HG02588 (cell line): ENCODE data around the gene GP1BB.

Experiments used
- ATAC-seq: cut with Tn5 transposase; IDR thresholded peaks from one replicate; pipeline ENCODE4 v1.9.1; 2021; ENCODE audit warnings: mild to moderate bottlenecking, moderate library complexity; ENCODE audit not compliant: unreplicated experiment

Gene GP1BB

DNA sequence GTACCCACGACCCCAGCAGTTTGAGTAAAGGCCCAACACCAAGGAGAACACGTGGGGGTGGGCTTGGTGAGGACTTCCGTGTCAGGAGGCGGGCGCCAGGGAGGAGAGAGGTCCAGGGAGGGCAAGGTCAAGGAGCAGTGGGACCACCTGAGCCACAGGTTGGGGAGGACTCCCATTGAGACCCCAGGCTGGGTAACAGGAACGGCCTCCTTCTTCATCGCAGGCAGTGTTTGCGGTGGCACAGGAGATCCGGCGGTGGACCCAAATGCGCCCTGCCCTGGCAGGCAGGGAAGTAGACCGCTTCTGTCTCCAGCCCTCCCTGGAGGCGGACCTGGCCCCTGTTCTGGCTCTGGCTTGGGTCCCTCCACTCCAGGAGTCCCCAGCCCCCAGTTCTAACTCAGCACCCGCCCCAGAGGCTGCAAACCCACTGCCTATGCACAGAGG lies 31.4 kb downstream of the GP1BB start:
- no peak for ATAC-seq

GRCh38 chr22:19755145-19755710 lies 31.9 kb downstream of the GP1BB start:
- ATAC-seq = no peak

- no peak for ATAC-seq
These were observed 32.5 kb downstream of the GP1BB start for GRCh38 chr22:19755722-19756287.

DNA sequence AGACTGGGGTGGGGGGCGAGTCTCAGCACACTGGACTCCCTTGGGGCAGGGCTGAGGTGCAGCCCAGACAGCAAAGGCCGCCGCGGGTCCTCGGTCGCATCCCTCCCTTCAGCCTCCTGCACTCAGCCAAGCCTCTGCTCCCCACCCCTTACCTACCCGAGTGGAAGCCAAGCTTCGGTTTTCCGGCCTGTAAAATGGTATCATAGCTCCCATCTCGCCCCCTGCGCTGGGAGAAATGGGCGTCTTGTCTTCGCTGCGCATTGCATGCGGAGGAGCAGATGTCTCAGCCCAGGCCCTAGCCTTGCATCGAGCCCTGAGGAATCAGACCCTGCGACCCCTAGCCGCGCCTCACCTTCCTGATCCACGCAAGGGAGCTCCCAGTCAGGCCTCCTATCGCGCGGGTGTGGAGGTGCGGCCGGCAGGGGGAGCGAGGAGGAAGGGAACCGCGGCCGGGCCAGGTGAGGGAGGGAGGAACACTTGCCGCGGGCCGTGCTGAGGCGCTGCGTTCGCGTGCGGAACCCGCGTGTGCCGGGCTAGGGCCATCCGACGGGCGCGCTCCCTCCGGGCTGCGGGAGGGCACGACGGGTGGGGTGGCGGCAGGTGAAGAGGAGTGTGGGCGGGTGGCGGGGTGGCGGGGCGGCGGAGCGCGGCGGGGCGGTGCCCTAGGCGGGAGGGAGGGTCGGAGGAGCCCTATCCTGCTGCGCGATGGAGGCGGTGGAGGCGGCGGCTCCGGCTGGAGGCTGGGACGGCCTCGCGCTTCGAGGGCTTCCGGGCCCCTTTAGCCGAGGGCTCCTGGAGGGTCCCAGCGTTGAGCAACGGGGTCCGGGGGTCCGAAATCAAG lies 33.2 kb downstream of the GP1BB start:
- no peak for ATAC-seq

- ATAC-seq = no peak
These were observed 34.0 kb downstream of the GP1BB start for GRCh38 chr22:19757140-19757984.

DNA sequence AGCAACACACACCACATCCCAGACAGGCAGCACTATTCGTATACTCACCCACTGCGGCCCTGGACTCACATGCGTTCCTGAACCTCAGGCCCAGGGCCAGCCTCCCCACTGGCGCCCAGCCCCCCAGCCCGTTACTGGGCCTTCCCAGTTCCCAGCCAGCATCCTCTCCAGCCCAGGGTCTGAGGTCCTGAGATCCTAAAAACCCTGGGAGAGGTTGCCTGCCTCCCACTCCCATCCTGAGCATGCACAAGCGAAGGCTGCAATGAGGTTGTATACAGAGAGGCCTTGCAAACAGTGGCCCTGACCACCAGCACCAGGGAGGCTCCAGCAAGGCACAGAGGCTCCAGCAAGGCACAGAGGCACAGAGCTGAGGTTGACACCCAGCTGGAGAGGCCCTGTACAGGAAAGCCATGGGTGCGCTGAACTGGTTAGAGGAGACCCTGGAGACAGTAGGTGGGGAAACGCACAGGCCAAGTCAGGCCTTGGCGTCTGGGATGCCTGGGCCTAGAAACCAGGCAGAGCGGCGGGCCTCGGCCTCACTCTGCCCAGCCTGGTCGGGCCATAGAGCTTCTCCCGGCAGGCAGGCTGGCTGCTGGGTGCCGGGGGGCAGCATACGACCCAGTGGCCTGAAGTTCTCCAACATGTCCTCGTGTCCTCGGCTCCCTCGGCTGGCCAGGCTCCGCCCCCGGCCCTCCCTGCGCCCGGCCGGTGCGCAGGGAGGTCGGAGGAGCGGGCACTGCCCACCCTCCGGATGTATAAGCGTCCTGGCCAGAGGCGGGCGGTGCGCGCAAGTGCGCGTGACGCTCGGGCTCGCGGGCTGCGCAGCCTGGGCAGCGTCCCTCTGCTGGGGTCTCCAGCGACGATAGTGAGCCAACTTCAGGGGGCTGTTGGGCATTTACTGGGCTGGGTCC lies 34.9 kb downstream of the GP1BB start:
- no peak for ATAC-seq

- ATAC-seq = no peak
These were observed 35.6 kb downstream of the GP1BB start for GRCh38 chr22:19758896-19759426.

GRCh38 chr22:19759427-19760057 lies 36.2 kb downstream of the GP1BB start:
- ATAC-seq = no peak

DNA sequence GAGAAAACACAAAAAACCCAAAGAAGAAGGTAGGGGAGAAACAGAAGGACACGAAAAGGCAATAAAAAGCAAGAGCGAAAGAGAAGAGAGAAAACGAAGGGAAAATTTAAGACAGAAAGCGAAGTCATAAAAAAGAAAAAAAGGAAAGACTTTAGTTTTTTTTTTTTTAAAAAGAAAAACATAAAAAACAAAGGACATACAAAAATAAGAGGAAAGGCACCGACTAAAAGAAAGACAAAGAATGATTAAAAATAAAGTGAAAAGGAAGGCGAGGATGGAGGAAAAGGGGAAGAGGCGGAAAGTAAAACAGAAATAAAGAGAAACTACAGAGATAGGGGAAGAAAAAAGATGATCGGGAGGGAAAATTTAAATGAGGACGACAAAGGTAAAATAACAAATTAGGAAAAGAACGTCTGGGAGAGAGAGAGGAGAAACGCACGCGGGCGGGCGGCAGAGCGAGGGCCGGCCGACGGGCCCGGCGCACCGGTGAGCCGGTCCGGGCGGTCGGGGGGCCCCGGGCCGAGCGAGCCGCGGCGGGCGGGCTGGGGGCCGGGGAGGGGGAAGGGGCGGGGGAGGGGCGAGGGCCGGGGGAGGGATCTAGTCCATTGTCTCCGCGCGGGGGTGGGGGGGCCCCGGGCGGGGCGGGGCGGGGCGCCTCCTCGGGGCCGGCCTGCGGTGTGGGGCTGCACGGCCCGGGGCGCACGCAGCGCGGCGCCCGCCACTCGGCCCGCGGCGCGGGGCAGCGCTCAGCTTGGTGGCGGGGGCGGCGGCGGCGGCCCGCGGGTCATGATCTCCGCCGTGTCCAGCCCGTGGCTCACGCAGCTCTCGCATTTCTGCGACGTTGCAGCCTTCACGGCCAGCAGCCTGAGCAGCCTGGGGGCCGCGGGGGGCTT lies 37.0 kb downstream of the GP1BB start, which contains the start of gene TBX1:
Gene TBX1, plus strand, starts transcription at position 721 of the 893 bp plus-strand sequence. Its CDS starts 66 bp downstream, at position 787.
- ATAC-seq = no peak

DNA sequence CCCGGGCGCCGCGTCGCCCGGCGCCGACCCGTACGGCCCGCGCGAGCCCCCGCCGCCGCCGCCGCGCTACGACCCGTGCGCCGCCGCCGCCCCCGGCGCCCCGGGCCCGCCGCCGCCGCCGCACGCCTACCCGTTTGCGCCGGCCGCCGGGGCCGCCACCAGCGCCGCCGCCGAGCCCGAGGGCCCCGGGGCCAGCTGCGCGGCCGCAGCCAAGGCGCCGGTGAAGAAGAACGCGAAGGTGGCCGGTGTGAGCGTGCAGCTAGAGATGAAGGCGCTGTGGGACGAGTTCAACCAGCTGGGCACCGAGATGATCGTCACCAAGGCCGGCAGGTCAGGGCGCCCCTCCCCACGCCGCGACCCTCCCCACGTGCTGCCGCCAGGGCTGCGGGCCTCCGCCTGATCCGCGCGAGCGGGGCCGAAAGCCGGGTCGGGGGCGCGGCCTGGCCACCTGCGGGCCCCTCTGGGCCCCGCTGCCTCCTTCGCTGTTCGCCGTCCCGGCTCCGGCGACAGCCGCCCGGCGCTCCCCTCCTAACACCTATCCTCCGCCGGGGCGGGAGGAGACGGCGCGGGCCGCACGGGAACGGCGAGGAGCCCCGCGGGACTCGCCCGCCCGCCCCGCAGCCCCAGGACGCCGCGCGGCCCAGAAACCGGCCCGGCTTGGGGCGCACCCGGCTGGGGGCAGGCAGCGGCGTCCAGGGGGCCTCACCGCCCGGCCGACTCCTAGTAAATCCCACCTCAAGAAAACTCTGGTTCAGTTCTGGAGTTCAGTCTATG lies 37.8 kb downstream of the GP1BB start:
- ATAC-seq = no peak

- ATAC-seq = no peak
These were observed 38.6 kb downstream of the GP1BB start for GRCh38 chr22:19761725-19762567.

DNA sequence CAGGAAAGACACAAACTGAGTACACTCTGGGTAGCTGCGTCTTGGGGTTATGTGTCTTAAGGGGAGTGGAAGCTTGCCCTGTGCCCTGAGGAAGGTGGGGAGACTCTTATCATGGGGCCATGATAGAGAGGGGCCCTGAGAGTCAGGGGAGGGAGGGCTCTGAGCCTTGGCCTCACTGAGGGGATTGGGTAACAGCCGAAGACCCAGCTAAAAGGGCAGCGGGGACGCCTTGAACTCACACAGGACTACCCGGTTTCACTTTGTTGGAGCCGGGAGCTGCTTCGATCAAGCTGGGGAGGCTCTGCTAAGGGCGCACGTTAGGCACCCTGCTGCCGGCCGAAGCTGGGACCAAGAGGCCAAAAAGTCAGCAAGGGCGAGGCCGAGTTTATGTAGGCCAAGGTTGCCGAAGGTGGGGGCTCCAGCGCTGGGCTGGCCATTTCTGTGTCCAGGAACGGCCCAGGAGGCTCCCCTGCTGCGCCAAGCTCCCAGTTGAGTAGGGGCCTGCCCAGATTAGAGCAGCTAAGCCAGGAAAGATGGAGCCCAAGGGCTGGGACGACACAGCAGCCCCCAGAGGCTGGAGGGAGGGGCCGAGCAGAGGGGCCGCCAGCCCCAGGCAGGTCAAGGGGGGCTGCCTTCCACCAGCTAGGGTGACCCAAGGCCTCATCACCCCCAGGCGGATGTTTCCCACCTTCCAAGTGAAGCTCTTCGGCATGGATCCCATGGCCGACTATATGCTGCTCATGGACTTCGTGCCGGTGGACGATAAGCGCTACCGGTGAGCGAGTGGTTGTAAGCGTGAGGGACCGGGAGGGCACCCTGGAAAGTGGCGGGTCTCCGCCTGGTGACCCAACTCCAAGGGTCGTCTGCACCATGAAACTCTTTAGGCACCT lies 39.5 kb downstream of the GP1BB start:
- ATAC-seq = no peak

GRCh38 chr22:19763458-19764298 lies 40.3 kb downstream of the GP1BB start:
- ATAC-seq = no peak

- no peak for ATAC-seq
These were observed 40.9 kb downstream of the GP1BB start for GRCh38 chr22:19764299-19764593.
